Gastrocnemius medialis (tissue), 4 donors: Measurements from ENCODE around the gene TERT.

Source experiments
- POLR2A ChIP-seq, 2 donors: fragments of 450-650 bp; IDR thresholded peaks; one replicate each; pipeline ENCODE4 v1.6.1; 2017; ENCODE audit warnings: antibody characterized with exemption in 2 of 2, mild to moderate bottlenecking in 2 of 2, moderate library complexity in 2 of 2
- TF ChIP-seq, protein P1 (sequence below), 5 experiments: fragments of 450-650 bp in 3 of 5; fragments of 200-600 bp in 2 of 5; sonication (generic) in 2 of 5; IDR thresholded peaks in 4 of 5; conservative IDR thresholded peaks in 1 of 5; 1 replicate in 4 of 5; 2 replicates in 1 of 5; pipeline ENCODE4 v1.5.1; 2016 to 2019; ENCODE audit warnings: antibody characterized with exemption in 5 of 5, mild to moderate bottlenecking in 3 of 5, moderate library complexity in 3 of 5

DNA sequence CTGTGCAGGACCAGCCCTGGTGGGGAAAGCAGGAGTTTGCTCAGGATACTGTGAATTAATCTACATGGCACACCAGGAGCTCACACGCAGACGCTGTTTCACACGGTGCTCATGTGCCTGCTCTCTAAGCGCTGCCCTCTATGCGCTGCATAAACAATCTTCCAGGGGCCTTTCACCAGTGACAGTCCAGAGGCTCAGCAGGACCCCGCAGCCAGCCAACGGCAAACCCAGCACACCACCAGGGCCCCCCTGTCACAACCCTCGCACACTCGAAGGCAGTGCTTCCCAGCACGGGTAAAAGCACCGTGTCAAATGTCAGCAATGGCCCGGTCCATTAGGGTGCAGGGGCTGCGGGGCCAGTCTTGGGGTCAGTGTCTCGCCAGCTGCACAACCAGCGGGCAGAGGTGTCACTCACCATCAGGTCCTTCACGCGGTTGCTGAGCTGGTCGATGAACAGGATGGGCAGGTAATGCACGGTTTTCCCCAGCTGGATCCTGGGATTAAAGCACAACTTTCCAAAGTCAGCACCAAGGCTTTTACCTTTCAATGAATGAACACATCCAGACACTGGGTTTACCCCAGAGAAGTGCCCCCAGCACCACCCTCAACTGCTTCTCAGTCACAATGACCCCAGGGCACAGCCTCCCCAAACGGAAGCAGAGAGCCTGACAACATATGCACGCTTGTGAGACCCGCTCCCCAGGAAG lies 42.8 kb upstream of the TERT start:
- TF ChIP-seq, protein P1, sequence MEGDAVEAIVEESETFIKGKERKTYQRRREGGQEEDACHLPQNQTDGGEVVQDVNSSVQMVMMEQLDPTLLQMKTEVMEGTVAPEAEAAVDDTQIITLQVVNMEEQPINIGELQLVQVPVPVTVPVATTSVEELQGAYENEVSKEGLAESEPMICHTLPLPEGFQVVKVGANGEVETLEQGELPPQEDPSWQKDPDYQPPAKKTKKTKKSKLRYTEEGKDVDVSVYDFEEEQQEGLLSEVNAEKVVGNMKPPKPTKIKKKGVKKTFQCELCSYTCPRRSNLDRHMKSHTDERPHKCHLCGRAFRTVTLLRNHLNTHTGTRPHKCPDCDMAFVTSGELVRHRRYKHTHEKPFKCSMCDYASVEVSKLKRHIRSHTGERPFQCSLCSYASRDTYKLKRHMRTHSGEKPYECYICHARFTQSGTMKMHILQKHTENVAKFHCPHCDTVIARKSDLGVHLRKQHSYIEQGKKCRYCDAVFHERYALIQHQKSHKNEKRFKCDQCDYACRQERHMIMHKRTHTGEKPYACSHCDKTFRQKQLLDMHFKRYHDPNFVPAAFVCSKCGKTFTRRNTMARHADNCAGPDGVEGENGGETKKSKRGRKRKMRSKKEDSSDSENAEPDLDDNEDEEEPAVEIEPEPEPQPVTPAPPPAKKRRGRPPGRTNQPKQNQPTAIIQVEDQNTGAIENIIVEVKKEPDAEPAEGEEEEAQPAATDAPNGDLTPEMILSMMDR (IDR thresholded peaks at IDR 0.05 in 4 of 5, conservative IDR thresholded peaks at IDR 0.05 in 1 of 5) = no peak
- no peak for TF ChIP-seq POLR2A (IDR thresholded peaks at IDR 0.05)
